HG02571 (cell line): ENCODE results near the gene SPAG6.
A peak's percentile ranks its signal among the peaks of the same experiment; 100 is the strongest.
"Not testable (repeated sequence)": the region's sequence is repeated elsewhere in the genome, so short reads cannot be mapped to it uniquely, and the experiment has no call there.

Source experiments
- ATAC-seq: cut with Tn5 transposase; IDR thresholded peaks from one replicate; pipeline ENCODE4 v1.9.1; 2021; ENCODE audit warnings: mild to moderate bottlenecking, moderate library complexity; ENCODE audit not compliant: unreplicated experiment

SPAG6 gene

DNA sequence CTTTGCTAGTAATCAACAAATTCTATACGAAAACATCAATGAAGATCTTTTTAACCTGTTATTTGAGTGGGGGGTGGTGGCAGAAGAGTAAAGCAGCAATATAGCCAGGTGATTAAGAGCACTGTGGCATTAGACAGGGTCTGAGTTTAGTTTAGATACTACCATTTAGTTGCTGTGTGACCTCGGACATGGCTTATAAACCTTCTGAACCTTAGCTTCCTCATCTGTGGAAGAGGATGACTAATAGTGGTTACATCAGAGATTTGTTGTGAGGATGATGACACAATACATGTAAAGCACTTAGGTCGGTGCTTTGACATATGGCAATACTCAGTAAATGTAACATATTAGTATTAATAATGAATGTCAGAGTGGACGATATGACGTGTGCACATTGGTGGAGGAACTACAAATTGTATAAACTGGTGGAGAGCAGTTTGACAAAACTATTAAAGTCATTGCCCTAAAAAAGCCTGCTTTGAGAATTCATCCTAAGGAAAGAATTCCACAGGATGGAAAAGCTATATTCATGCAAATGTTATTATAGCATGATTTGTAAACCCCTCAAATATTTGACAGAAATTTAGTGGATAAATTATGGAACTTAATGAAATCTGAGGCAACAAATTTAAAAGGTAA lies 24.3 kb downstream of the SPAG6 start:
- peak; percentile 50 for ATAC-seq

DNA sequence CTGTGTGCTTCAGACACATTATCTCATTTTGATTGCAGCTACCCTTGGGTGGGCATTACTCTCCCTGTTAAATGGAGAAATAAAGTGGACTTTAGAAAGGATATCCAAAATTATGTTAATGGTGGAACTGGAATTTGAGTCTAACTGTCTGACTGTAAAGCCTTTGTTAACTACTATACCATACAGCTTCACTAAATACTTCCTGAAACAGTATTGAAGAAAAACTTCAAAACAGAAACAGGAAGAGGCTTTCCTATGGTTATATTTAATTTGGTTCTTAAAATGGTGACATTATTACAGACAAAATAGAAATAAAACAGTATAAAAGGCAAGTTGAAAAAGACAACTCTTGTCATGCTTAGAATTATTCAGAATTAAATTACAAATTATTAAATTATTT lies 25.0 kb downstream of the SPAG6 start:
- no peak for ATAC-seq

DNA sequence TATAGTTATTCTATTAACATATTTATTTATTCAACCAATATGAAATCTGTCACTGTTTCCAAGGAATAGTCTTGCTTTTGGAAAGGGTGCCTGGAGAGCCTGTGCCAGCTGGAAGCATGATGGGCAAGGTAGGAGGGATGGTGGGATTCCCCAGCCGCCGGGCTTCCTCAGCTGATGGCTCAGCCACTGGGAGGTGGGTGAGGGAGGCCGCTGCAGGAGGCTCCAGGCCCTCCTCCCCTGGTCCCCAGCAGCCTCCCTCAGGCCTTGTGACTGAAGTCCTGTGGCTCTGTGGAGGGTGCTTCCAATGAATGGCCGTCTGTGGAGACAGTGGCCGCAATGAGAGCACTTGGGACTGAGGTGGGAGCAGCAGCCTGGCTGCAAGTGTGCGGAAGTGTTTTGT lies 27.0 kb downstream of the SPAG6 start:
- ATAC-seq: no peak

DNA sequence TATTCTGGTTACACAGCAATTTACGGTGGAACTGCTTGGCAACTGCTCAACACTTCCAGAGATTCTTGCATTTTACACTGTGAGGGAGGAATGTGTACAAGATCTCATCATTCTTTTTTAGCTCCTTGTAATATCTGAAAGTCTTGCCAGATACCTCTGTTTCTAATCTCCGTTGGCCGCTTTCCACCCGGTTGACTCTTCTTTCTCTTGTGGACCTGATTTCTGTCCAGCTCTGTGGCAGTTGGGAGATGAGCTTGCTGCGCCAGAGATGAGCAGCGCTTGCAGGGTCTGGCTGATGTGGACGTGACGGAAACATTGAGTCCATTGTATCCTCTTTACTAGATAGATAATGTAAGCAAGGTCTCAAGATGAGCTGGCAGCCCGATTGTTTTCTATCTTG lies 27.6 kb downstream of the SPAG6 start:
- no peak for ATAC-seq

DNA sequence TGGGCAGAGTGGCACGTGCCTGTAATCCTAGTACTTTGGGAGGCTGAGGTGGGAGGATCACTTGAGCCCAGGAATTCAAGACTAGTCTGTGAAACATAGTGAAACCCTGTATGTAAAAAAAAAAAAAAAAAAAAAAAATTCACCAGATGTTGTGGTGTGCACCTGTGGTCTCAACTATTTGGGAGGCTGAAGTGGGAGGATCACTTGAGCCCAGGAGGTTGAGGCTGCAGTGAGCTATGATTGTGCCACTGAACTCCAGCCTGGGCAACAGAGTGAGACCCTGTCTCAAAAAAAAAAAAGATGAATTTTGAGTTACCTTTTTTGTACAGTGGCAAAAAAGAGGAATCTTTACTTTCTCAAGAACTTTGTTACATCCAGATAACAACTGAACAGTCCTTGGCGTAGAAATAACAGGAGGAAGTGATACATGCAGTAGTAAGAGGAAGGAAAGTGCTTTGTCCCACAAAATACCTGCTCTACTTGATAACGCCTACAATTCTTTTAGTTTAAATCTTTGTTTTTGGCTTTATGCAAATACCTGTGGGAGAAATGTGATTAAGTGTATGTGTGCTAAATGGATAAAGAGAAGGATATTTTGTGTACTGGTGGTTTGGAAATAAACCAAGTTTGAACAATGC lies 29.3 kb downstream of the SPAG6 start:
- no peak for ATAC-seq

DNA sequence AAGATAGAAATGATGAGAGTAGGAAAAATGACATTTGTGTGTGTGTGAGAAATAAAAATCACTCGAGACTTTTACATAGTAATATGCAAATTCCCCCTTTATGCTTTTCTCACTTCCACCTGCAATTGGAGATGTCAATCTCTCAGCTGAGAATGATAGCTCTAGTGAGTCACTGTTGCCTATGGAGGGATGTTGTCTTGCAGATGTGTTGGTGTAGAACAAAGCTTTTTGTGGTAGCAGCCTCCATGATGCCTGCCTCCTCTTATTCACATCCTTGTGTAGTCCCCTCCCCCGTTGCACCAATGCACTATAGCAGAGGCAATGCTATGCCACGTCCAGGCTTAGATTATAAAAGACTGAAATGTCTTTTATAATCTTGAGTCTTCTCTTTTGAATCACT lies 33.8 kb downstream of the SPAG6 start:
- no peak for ATAC-seq

DNA sequence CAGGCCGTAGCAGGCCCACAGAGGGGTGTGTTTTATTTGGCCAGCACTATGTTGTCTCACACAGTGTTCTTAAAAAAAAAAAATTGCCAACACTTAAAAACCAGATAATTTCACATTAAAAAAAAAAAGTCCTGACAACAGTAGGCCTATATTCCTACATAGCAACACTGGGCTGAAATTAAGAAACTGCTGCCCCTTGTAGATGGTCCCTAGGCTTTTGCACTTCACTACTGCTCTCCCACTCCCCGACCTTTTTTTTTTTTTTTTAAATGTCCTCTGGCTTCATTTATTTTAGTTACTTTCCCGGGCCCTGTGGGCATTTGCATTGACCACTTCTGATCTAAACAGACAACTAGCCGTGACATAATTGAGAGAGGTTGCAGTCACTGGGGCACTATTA lies 36.0 kb downstream of the SPAG6 start:
- ATAC-seq: no peak

DNA sequence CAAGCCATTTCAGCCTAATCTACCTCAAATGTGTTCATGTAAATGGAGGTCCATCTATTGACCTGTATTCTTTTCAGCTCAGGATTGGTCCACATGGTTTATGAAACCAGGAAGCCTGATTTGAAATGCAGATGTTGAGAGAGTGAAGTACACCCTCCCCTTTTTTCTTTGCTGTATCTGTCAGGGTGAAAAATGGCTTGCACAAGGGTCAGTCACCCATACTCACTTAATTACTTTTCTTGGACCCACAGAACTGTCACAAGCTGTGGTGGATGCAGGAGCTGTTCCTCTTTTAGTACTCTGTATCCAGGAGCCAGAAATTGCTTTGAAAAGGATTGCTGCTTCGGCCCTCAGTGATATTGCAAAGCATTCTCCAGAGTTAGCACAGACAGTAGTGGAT lies 41.2 kb downstream of the SPAG6 start:
- ATAC-seq: no peak

DNA sequence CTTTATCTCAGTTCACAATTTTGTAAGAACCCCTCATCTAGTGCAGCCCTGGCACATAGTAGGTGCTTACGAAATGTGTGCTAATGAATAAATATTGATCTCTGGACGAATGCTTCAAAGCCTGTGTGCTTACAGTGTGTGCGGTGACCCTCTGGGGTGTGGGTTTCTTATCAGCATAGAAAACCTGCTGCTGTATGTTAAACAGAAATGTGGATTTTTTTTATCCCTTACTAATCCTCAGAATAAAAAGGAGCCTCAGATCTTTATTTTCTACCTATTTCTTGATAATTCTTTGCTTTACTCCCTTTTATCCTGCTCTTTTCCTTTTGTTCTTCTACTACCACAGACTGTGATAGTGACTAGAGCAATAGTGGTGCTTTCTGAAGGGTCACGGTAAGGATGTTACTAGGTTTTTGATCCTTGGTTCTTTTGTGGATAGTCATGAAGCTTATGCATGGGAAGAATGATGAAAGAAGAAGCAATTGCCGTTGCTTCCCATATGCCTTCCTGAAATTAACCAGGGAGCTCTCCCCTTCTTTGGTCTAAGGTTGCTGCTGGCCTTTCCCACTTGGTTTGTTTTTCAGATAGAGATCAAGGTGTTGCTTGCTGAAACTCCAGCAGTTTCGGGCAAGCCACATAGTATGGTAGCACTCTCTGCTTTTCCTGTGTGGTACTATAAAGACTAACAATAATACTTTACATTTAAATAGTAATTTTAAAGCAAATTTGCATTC lies 44.7 kb downstream of the SPAG6 start:
- ATAC-seq: no peak

DNA sequence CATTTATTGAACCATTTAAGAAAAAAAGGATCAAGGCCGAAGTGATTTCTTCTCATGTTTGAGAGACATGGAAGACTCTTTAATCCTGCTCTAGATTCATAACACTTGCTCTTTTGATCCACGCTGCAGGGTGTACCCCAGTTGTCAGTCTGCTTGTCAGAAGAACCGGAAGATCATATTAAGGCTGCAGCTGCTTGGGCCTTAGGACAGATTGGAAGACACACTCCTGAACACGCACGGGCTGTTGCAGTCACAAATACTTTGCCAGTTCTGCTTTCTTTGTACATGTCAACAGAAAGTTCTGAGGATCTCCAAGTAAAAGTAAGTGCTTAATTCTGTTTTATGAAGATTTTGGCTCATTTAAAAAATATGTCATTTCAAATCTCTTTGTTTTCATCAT lies 46.3 kb downstream of the SPAG6 start:
- ATAC-seq: no peak

DNA sequence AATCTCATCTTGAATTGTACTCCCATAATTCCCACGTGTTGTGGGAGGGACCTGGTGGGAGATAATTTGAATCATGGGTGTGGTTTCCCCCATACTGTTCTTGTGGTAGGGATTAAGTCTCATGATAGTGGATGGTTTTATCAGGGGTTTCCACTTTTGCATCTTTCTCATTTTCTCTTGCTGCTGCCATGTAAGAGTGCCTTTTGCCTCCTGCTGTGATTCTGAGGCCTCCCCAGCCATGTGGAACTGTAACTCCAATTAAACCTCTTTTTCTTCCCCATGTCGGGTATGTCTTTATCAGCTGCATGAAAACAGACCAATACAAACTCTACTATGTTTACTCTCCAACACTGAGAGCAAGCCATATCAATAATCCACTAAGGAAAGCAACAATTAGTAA lies 50.9 kb downstream of the SPAG6 start:
- ATAC-seq: not testable (repeated sequence)

DNA sequence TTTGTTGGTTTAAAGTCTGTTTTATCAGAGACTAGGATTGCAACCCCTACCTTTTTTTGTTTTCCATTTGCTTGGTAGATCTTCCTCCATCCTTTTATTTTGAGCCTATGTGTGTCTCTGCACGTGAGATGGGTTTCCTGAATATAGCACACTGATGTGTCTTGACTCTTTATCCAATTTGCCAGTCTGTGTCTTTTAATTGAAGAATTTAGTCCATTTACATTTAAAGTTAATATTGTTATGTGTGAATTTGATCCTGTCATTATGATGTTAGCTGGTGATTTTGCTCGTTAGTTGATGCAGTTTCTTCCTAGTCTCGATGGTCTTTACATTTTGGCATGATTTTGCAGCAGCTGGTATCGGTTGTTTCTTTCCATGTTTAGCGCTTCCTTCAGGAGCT lies 61.6 kb downstream of the SPAG6 start:
- not testable (repeated sequence) for ATAC-seq

DNA sequence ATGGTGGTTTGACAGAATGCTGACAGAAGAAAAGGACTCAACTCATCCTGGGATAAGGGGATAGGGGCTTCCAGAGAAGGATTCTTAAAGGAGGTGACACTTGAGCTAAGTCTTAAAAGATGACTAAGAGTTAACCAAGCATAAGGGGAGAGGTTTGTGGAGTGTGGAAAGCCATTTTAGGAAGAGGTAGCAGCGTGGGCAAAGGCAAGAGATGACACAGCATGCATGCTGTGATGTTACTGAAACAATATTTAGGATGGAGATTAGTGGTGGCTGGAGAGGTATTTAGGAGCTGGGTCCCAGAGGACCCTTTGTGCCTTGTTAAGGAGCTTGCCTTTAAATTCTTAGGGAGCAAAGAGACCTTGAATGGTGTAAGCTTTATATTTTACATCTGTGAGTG lies 65.1 kb downstream of the SPAG6 start:
- no peak for ATAC-seq

DNA sequence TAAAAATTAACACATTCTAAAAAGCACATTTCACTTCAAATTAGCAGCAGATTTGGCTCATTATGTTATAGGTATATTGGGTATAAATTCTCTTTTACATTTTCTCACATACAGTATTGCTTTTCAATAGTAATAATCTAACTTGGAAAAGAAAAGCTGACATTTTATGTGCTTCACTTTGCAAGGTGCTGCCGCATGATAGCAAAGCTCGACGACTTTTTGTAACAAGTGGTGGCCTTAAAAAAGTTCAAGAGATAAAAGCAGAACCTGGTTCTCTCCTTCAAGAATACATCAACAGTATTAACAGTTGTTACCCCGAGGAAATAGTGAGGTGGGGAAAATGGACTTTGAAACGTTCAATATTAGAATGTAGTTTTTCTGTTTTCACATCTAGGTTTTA lies 65.5 kb downstream of the SPAG6 start:
- no peak for ATAC-seq

DNA sequence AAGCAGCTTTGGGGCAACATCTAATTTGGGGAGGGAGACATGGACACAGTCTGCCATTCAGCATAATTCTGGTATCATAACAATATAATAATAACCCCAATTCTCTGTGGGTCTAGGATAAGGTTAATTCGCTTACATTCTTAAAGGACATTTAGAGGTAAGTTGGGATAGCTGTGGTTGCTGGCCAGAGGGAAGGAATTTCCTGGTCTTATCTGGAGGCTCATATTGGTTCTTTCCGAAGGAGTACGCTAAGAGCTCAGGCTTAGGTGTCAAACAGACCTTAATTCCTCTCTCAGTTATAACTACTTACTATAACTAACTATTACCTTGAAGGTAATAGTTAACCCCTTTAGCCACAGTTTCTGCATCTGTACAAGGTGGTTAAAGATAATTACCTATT lies 68.8 kb downstream of the SPAG6 start:
- ATAC-seq: no peak

DNA sequence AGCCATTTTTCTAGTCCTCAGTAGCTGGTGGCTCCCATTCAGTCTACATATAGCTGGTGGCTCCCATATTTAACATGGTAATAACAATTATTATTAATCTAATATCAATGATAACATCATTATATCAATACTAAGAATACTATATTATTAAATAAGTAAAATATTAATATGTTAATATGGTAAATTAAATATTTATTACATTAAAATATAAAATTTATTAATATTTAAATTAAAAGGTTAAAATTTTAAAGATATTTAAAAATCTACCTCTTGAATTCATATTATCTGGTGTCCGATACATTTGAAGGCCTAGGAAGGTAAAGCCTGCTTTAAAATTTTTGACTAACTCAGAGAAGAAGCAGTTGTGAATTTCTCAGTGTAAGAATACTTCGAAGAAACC lies 69.8 kb downstream of the SPAG6 start:
- ATAC-seq: no peak

DNA sequence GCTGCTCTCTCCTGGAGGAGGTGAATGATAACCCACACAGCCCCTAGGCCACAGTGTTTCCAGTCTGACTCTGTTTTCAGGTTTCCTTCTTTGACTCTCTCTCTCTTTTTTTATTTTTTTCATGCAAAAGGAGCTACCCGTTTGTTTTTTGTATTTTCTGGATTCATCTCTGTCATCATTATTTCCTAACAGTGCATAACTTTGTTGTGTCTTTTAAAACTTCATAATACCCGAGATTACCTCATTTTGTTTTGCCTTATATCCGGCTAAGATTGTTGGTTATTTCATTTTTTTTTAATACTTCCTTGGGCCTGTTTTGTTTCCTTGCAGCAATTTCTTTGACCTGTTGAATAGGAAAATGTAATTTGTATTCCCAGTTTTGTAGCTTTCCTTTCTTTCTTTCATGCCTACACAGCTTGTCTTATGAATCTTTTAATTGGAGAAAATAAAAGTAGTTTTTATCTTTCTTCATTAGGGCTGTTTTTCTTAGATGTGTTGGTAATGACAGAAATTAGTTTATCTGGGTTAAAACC lies 72.5 kb downstream of the SPAG6 start:
- no peak for ATAC-seq

DNA sequence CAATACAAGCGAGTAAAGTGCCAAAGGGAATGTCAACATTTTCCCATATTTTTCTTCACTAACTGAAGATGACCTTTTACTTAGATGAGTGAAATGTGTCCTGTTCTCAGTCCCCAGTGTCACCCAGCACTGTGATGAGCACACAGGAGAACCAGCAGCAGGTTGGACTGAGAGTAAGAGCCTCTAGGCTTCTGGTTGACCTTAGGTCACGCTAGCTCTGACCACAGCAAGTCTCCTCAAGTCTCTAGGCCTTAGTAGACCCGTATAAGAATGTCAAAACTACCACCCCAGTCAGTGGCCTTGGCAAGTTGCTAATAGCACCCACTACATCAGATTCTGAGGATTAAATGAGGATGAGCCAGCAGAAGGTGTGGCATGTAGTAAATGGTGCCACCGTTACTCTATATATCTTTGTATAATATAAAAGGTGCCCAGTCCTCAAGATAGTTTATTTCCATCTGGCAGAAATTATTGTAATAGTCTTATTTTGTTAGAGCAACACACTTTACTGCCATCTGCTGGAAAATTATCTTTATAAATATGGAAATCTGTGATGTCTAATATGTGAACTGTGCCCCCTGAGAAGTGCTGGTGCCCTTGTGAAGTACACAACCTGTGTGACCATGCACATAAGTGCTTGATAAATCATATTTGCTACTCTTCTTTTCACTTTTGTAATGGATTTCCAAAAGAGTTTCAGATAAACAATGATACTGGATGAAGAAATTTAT lies 75.7 kb downstream of the SPAG6 start:
- no peak for ATAC-seq

DNA sequence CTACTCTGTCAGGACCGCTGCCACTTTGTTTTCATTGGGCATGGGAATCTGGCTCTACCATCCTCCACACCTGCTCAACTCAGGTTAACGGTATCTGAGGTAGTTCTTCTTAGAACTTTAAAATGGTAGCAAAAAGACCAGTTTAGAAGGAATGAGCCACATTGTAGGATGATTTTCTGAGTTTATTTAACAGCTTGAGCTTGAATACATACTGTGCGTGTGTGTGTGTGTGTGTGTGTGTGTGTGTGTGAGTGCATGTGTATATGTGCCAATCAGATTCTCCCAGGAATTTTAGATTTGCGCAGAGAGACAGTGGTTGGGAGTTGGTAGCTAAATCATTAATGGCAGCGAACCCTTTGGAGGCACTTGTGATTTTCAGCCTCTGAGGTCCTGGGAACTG lies 81.4 kb downstream of the SPAG6 start:
- ATAC-seq: no peak

DNA sequence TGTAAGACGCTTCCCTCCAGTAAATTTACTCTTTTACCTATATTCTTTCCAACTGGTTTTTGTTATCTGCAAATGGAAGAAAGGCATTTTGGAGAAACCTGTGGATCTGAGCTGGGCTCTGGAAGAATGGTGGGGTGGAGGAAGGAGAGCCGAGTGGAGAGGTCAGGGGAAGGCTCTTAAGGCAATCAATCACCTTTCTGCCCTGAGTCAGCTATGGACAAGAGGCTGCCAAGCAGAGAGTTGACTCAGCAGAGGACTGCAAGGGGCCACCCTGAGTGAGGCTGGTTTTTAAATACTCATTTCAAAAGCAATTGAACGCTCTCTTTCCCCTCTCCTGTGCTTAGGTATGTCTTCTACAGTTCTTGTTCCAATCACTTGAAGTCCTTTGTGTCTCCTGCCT lies 81.8 kb downstream of the SPAG6 start:
- peak; percentile 58 for ATAC-seq

DNA sequence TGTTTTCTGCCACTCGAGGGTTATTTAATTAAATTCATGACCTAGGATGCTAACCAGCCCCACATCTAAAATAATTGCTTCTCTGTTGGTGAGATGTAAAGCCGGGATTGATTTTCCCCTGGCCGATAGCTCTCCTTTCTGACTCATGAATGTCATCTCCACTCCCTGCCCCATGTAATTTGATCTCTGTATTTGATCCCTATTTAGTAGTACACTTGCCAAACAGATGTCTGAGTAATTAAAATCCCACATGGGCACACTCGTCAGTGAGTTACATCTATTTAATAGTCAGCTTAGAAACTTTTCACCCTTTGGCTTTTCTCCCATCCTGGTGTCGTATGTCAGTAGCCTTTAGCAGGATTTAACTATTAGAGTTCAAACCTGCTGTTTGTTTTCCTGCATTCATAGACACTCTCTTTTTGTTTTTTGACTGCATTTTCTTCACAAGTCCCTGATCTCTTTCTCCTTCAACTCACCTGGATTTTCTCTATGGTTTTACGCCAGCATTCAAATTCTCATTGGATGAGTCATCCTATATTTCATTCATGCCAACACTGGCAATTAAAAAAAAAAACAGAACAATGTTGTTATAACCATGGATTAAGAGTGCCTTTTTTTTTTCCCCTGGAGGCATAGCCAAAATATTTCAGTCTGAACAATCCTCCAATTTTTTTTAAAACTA lies 82.7 kb downstream of the SPAG6 start:
- ATAC-seq: no peak
